ENCODE results near the gene CACNA1H.
"Not testable (repeated sequence)": the region's sequence is repeated elsewhere in the genome, so short reads cannot be mapped to it uniquely, and the experiment has no call there.

CACNA1H gene

GRCh38 chr16:1230471-1231212 is 77.7 kb downstream of the CACNA1H start:
- FAIRE-seq, result not testable (repeated sequence)

DNA sequence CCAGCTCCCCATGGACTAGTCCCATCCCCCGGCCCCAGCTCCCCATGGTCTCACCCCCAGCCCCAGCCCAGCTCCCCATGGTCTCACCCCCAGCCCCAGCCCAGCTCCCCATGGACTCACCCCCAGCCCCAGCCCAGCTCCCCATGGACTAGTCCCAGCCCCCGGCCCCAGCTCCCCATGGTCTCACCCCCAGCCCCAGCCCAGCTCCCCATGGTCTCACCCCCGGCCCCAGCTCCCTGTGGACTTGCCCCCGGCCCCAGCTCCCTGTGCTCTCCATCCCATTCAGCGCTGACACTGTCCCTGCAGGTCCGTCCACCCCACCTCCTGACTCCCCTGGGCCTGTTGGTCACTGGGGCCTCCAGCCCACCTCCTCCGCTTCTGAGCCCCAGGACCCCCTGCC is 78.4 kb downstream of the CACNA1H start:
- FAIRE-seq, result not testable (repeated sequence)

DNA sequence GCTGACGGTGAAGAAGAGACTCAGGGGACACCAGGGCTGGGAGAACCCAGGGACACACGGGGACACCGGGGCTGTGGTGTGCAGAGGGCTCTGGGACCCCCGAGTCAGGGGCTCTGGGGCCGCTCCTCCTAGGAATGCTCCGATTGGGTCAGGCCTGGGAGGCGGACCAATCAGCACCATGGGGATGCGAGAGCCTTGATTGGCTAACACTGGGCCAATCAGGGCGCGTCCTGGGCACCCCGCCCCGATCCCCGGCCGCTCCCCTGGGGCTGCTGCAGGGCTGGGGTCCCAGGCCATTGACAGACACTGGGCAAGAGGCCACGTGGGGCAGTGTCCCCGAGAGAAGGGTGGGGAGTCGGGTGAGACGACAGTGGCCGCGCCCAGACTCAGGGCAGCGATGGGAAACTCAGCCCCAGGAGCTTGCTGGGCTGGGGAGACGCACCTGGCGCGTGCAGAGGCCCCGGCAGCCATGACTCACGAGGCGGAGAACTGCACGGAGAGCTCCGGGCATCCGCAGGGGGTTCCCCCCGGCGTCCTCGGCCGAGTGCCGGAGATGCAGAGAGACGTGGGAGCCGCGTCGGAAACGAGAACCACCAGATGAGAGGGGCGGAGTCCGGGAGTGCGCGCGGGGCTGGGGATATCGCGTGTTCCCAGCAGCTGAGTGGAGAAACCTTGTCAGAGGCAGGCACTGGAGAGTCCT is 79.3 kb downstream of the CACNA1H start:
- FAIRE-seq, result not testable (repeated sequence)

DNA sequence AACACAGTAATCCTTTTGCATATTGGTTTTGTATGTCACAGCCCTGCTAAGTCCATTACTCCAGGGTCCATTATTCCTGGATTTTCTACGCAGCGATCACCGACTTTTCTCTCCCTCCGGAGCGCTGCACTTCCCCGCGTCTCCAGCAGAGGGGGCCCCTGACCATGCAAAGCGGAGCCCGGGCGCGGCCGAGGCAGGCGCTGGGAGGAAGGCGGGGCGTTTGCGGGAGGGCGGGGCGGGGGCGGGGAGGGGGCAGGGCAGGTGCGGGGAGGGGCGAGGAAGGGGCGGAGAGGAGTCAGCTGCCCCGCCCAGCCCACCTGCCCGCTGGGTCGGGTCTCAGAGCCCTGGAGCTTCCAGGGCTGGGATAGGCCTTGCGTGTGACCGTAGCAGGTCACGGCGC is 83.8 kb downstream of the CACNA1H start:
- FAIRE-seq, result not testable (repeated sequence)

DNA sequence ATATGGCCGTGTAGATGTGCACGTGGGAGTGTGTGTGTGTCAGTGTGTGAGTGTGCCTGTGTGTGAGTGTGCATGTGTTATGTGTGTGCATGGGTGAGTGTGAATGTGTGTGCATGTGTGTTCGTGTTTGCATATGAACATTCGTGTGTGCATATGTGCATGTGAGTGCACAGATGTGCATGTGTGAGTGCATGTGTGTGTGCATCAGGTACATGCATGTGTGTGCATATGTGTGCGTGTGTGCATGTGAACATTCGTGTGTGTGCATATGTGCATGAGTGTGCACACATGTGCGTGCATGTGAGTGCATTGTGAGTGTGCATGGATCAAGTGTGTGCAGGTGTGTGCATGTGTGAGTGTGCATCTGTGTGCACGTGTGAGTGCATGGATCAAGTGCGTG is 85.1 kb downstream of the CACNA1H start:
- no peak for FAIRE-seq

DNA sequence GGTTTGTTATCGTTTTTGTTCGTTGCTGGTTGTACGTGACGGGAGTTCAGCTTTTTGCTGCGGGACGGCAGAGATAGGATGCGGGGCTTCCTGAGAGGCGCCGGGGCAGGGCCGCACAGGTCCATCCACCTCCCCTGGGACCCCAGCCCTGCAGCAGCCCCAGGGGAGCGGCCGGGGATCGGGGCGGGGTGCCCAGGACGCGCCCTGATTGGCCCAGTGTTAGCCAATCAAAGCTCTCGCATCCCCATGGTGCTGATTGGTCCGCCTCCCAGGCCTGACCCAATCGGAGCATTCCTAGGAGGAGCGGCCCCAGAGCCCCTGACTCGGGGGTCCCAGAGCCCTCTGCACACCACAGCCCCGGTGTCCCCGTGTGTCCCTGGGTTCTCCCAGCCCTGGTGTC is 86.0 kb downstream of the CACNA1H start:
- FAIRE-seq, result not testable (repeated sequence)

GRCh38 chr16:1239575-1239974 is 86.7 kb downstream of the CACNA1H start:
- not testable (repeated sequence) for FAIRE-seq

- not testable (repeated sequence) for FAIRE-seq
Observed at GRCh38 chr16:1240436-1240835, 87.5 kb downstream of the CACNA1H start, which contains the start of gene TPSAB1. Gene TPSAB1, plus strand, starts transcription at chr16:1240705. Its CDS starts 234 bp downstream, at chr16:1240939.

GRCh38 chr16:1241081-1241480 is 88.2 kb downstream of the CACNA1H start:
- not testable (repeated sequence) for FAIRE-seq

- not testable (repeated sequence) for FAIRE-seq
Observed at GRCh38 chr16:1243363-1243762, 90.5 kb downstream of the CACNA1H start.

- FAIRE-seq, result not testable (repeated sequence)
Observed at GRCh38 chr16:1243907-1244850, 91.3 kb downstream of the CACNA1H start.

DNA sequence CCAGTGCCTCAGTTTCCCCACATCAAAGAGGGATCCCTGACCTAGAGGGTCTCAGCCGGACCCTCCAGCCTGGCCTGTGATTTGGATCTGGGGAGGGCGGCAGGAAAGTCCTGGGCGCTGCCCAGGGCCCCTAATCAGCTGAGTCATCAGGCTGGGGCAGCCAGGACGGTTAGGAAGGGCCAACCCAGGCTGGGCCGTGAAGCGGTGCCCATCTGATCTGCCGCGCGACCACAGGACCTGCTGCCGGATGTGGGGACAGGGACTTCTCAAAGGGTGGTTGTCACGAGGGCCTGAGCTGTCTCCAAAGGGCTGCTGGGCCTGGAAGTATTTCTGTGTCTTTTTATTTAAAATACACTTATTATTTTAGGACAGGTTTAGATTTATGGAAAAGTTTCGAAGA is 92.0 kb downstream of the CACNA1H start:
- FAIRE-seq, result no peak

GRCh38 chr16:1245452-1246020 is 92.6 kb downstream of the CACNA1H start:
- FAIRE-seq, result no peak

- FAIRE-seq, result not testable (repeated sequence)
Observed at GRCh38 chr16:1247903-1248537, 95.1 kb downstream of the CACNA1H start.

- FAIRE-seq, result not testable (repeated sequence)
Observed at GRCh38 chr16:1249031-1249755, 96.3 kb downstream of the CACNA1H start.

GRCh38 chr16:1253701-1254364 is 100.9 kb downstream of the CACNA1H start:
- FAIRE-seq, result not testable (repeated sequence)

GRCh38 chr16:1254821-1255220 is 101.9 kb downstream of the CACNA1H start:
- not testable (repeated sequence) for FAIRE-seq

DNA sequence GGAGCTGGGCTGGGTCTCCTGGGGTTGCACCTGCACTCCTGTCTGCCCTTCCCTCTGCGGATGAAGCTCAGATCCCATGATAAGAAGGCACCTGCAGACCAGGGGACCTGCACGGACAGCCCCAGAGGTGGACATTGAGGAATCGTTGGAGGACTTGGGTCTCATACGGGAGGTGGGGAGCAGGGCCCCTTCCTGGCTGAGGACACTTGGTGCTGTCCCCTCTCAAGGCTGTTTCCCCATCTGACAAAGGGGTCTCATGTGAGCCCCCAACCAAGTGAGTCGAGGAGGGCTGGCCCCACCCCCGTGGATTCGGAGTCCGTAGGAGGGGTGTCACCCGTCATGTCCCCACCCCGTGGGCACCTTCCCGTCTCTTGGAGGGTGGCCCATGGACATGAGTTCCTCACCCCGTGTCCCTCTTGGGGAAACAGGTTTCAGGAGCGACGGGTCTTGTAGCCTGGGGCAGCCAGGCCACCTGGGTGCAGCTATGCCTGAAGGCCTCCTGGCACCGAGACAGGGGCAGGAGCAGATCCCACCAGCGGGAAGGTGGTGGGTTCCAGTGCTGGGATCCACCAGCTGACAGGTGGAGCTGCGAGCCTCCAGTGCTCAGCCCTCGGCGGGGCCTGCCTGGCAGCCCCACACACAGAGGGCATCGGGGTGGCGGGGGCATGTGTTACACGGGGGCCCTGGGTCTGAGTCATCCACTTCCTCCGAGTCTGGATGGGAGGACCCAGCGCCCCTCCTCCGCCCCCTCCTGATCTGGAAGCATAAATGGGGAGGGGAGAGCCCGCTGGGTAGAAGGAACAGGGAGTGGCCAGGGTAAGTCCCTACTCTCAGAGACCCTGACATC is 102.6 kb downstream of the CACNA1H start, which contains the start of gene TPSD1:
TPSD1 (plus strand) TSS at position 794 of the 847 bp plus-strand sequence. CDS start 212 bp downstream, outside the sequence.
- not testable (repeated sequence) for FAIRE-seq

GRCh38 chr16:1256296-1256873 is 103.5 kb downstream of the CACNA1H start:
- not testable (repeated sequence) for FAIRE-seq
